HG02759 (cell line): Measurements from ENCODE around the gene CLDN1.
"Not testable (repeated sequence)": the region's sequence is repeated elsewhere in the genome, so short reads cannot be mapped to it uniquely, and the experiment has no call there.

Source experiments
- ATAC-seq: cut with Tn5 transposase; IDR thresholded peaks from one replicate; pipeline ENCODE4 v1.9.1; 2021; ENCODE audit warnings: mild to moderate bottlenecking, moderate library complexity; ENCODE audit not compliant: unreplicated experiment

CLDN1 gene

GRCh38 chr3:190294030-190294429, 28.2 kb downstream of the CLDN1 start:
- no peak for ATAC-seq

GRCh38 chr3:190293621-190294020, 28.6 kb downstream of the CLDN1 start:
- ATAC-seq, result no peak

GRCh38 chr3:190291994-190292584, 30.2 kb downstream of the CLDN1 start:
- ATAC-seq, result no peak

GRCh38 chr3:190289989-190290388, 32.3 kb downstream of the CLDN1 start:
- ATAC-seq, result no peak

- ATAC-seq, result no peak
Measured at GRCh38 chr3:190288836-190289235, 33.4 kb downstream of the CLDN1 start.

- no peak for ATAC-seq
Measured at GRCh38 chr3:190286014-190286413, 36.2 kb downstream of the CLDN1 start.

GRCh38 chr3:190281308-190282051, 40.8 kb downstream of the CLDN1 start:
- ATAC-seq, result no peak

- no peak for ATAC-seq
Measured at GRCh38 chr3:190279690-190280089, 42.6 kb downstream of the CLDN1 start.

GRCh38 chr3:190272747-190273146, 49.5 kb downstream of the CLDN1 start:
- no peak for ATAC-seq

- no peak for ATAC-seq
Measured at GRCh38 chr3:190269101-190269500, 53.1 kb downstream of the CLDN1 start.

- not testable (repeated sequence) for ATAC-seq
Measured at GRCh38 chr3:190267464-190267863, 54.8 kb downstream of the CLDN1 start.

GRCh38 chr3:190266913-190267290, 55.3 kb downstream of the CLDN1 start:
- ATAC-seq, result no peak

GRCh38 chr3:190266265-190266912, 55.9 kb downstream of the CLDN1 start:
- no peak for ATAC-seq

GRCh38 chr3:190265796-190266195, 56.5 kb downstream of the CLDN1 start:
- no peak for ATAC-seq

- no peak for ATAC-seq
Measured at GRCh38 chr3:190265126-190265525, 57.1 kb downstream of the CLDN1 start.

- no peak for ATAC-seq
Measured at GRCh38 chr3:190261740-190262139, 60.5 kb downstream of the CLDN1 start.

- no peak for ATAC-seq
Measured at GRCh38 chr3:190261015-190261414, 61.2 kb downstream of the CLDN1 start.

- ATAC-seq, result no peak
Measured at GRCh38 chr3:190260301-190260700, 61.9 kb downstream of the CLDN1 start.

- ATAC-seq, result no peak
Measured at GRCh38 chr3:190258634-190259033, 63.6 kb downstream of the CLDN1 start.
